Activated naive CD8-positive, alpha-beta T cell (primary cell): Measurements from ENCODE around the gene C2orf74.
"Not testable (repeated sequence)": the region's sequence is repeated elsewhere in the genome, so short reads cannot be mapped to it uniquely, and the experiment has no call there.

Source experiments
- H3K27ac Mint-ChIP-seq: one replicate; pipeline ENCODE4 v1.8.0; 2021; ENCODE audit warnings: mixed read lengths
- H3K27me3 Mint-ChIP-seq: one replicate; pipeline ENCODE4 v1.8.0; 2021; ENCODE audit warnings: mixed read lengths
- H3K36me3 Mint-ChIP-seq: one replicate; pipeline ENCODE4 v1.8.0; 2021; ENCODE audit warnings: mixed read lengths
- H3K4me1 Mint-ChIP-seq: one replicate; pipeline ENCODE4 v1.8.0; 2021; ENCODE audit warnings: low read depth, mixed read lengths
- H3K4me3 Mint-ChIP-seq: one replicate; pipeline ENCODE4 v1.8.0; 2021; ENCODE audit warnings: mild to moderate bottlenecking, mixed read lengths
- H3K9me3 Mint-ChIP-seq: one replicate; pipeline ENCODE4 v1.8.0; 2021; ENCODE audit warnings: low read depth, mixed read lengths

C2orf74 gene

DNA sequence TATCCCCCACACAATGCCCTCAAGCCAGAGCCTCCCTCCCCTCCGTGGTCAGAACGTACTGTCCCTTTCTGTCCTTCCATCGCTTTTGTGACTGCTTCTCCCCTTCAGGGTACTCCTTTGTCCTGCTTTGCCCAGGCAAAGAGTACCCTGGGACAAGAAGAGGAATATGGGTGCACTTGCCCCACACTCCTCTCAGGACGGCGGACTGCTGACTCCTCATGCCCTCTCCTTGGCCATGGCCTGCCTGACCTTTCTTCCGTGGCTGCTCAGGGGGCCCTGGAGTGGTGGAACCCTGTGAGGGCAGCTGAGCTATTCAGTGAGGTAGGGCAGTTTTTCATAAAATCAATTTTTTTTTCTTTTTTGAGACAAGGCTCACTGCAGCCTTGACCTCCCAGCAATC is 18.7 kb downstream of the C2orf74 start:
- H3K27me3 Mint-ChIP-seq, result no peaks in the 10 kb centered on the region
- no peaks in the 10 kb centered on the region for H3K9me3 Mint-ChIP-seq
- peaks cover 12% of the 10 kb centered on the region for H3K36me3 Mint-ChIP-seq
- H3K4me3 Mint-ChIP-seq, result peak overlapping the region; percentile 44
- peaks cover 69% of the 10 kb centered on the region for H3K4me1 Mint-ChIP-seq
- H3K27ac Mint-ChIP-seq, result peak overlapping the region; percentile 75

GRCh38 chr2:61181382-61182058 is 19.5 kb downstream of the C2orf74 start:
- H3K4me1 Mint-ChIP-seq, result peaks cover 64% of the 10 kb centered on the region
- H3K9me3 Mint-ChIP-seq, result no peaks in the 10 kb centered on the region
- H3K27ac Mint-ChIP-seq, result peak overlapping the region; percentile 75
- peaks cover 12% of the 10 kb centered on the region for H3K36me3 Mint-ChIP-seq
- H3K4me3 Mint-ChIP-seq, result peak overlapping the region; percentile 44
- no peaks in the 10 kb centered on the region for H3K27me3 Mint-ChIP-seq

DNA sequence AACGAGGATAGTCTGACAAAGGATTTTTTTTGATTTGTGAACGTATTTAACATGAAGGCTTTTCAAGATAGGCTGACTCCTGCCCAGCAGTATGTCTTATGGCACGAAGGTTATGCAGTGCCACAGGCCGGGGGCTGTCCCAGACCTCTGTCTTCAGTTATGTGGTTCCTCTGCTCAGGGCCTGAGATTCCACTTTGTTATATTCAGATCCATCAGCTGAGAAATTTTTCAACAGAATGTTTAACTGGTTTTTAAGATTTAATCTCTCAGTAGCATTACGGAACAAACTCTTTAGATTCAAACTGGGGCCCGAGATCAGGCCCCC is 20.0 kb downstream of the C2orf74 start:
- H3K4me3 Mint-ChIP-seq, result peak overlapping the region; percentile 44
- peaks cover 61% of the 10 kb centered on the region for H3K4me1 Mint-ChIP-seq
- H3K27ac Mint-ChIP-seq, result peak overlapping the region; percentile 84
- no peaks in the 10 kb centered on the region for H3K9me3 Mint-ChIP-seq
- H3K36me3 Mint-ChIP-seq, result peaks cover 12% of the 10 kb centered on the region
- H3K27me3 Mint-ChIP-seq, result no peaks in the 10 kb centered on the region

DNA sequence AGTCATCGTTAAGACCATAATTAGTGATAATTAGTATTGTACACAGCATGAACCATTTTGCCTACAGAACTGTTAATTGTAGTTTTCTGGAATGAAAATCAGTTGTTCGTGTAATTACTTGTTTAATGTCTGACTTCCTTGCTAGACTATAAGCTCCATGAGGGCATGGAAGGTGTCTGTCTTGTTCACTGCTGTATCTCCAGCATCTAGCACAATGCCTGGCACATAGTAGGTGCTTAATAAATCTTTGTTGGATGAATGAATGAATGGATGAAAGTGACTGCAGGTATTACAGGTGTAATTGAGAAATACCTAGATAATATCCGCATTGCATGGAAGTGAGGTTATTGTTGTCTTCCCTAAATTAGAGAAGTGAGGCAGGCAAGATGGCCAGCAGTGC is 21.8 kb downstream of the C2orf74 start:
- H3K36me3 Mint-ChIP-seq, result peaks cover 12% of the 10 kb centered on the region
- H3K9me3 Mint-ChIP-seq, result no peaks in the 10 kb centered on the region
- peak overlapping the region; percentile 77 for H3K27ac Mint-ChIP-seq
- H3K4me1 Mint-ChIP-seq, result peaks cover 53% of the 10 kb centered on the region
- H3K27me3 Mint-ChIP-seq, result no peaks in the 10 kb centered on the region
- H3K4me3 Mint-ChIP-seq, result no peak overlapping the region

DNA sequence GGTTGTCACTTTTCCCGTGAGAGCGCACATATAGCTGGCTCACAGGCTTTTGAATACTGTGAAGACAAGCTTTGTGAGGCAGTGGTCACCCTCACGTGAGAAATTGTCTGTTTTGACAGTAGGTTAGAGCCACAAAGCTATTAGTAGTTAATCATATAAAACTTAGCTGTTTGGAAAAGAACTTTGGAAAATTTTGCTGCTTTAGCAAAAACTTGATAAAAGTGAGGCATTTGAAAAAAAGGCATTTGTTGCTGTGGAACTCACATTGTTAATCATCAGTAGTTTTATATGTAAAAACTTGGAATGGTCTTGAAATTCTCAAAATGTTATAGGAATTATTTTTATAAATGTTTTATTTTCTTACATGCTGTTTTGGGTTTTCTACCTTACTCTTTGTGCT is 22.3 kb downstream of the C2orf74 start:
- Mint-ChIP-seq H3K27ac (peak overlapping the region; percentile 77), H3K27me3 (no peaks in the 10 kb centered on the region), H3K4me3 (no peak overlapping the region), H3K36me3 (peaks cover 12% of the 10 kb centered on the region), H3K4me1 (peaks cover 49% of the 10 kb centered on the region), H3K9me3 (no peaks in the 10 kb centered on the region)

DNA sequence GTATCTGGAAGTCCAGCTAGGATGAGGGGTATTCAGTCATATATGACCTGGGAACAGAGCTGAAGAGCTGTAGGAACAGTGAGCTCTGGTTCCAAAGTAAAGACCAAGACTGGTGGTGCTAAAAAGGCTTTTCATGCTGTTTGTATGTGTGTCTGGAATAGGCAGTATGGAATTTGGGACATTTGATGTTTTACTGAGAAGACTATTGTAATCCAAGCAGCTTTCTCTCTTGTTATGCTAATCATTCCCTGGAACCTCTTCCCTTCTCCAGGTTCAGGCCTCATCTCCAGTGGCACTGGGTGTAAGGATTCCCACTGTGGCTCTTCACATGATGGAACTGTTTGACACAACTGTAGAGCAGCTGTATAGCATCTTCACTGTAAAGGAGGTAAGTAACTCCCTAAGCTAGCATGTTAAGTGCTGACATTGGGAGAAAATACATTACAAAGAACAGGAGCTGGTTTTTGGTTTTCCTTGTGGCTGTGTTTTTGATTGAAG is 23.3 kb downstream of the C2orf74 start:
- Mint-ChIP-seq H3K27me3 (no peaks in the 10 kb centered on the region), H3K27ac (peak overlapping the region; percentile 59), H3K4me3 (no peak overlapping the region), H3K36me3 (peaks cover 12% of the 10 kb centered on the region), H3K4me1 (peaks cover 39% of the 10 kb centered on the region), H3K9me3 (no peaks in the 10 kb centered on the region)

DNA sequence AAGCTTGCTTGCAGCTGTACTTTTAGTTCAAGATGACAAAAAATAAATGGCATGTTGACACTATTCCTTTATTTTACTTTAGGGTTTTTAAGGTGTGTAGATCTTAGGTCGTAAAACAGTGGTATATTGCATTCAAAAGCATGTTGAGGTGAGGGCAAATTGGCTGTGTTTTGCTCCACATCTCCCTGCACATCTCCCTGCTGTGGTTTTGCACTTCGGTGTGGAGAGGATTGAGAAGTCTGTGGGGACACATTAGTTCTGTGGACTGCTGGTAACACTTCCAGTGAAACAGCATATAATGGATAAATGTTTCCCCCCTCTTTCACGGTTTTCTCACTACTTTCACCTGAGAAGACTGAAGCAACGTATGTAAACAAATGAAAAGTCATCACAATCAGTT is 25.1 kb downstream of the C2orf74 start:
- Mint-ChIP-seq H3K27ac (peak overlapping the region; percentile 61), H3K27me3 (no peaks in the 10 kb centered on the region), H3K9me3 (no peaks in the 10 kb centered on the region), H3K4me1 (peaks cover 26% of the 10 kb centered on the region), H3K36me3 (peaks cover 12% of the 10 kb centered on the region), H3K4me3 (no peak overlapping the region)

DNA sequence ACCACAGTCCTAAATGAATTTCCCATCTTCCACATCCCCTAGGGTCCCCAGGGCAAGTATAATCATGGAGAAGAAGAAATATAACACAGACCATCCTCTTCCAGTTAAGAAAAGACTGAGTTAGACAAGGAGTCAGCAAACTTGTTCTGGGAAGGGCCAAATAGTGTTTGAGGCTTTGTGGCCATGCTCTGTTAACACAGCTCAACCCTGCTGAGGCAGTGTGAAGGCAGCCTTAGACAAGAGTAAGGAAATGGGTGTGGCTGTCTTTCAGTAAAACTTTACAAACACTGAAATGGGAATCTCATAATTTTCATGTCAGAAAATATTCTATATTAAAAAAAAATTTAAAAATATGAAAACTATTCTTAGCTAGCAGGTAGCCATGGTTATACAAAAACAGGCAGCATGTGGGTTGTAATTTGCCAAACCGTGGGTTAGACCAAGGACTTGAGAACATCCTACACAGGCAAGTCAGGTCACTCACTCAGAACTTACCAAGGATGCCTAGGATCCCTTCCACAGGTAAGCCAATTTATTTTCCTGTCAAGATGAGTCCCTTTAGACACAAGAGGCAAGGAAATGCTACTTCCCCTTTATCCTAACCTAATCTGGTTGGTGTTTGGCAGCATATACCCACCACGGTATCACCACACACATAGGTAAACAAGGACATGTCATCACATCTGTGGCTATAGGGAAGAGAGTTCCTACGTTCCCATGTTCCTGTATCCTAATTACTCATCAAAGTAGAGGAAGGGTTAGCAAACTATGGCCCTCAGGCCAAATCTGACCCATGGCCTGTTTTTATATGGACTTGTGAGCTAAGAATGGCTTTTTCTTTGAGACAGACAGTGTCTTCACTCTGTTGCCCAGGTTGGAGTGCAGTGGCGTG is 31.9 kb downstream of the C2orf74 start:
- H3K9me3 Mint-ChIP-seq, result no peaks in the 10 kb centered on the region
- H3K27me3 Mint-ChIP-seq, result no peaks in the 10 kb centered on the region
- no peak overlapping the region for H3K4me3 Mint-ChIP-seq
- peak overlapping the region; percentile 24 for H3K27ac Mint-ChIP-seq
- H3K36me3 Mint-ChIP-seq, result no peaks in the 10 kb centered on the region
- H3K4me1 Mint-ChIP-seq, result peaks cover 18% of the 10 kb centered on the region

- H3K36me3 Mint-ChIP-seq, H3K27me3 Mint-ChIP-seq, H3K9me3 Mint-ChIP-seq, H3K27ac Mint-ChIP-seq, H3K4me3 Mint-ChIP-seq: not testable (repeated sequence)
- H3K4me1 Mint-ChIP-seq, result peaks cover 18% of the 10 kb centered on the region
These were observed 32.7 kb downstream of the C2orf74 start for GRCh38 chr2:61194646-61195045.

GRCh38 chr2:61196671-61197070 is 34.7 kb downstream of the C2orf74 start:
- no peaks in the 10 kb centered on the region for H3K9me3 Mint-ChIP-seq
- H3K27me3 Mint-ChIP-seq, result no peaks in the 10 kb centered on the region
- peaks cover 16% of the 10 kb centered on the region for H3K4me1 Mint-ChIP-seq
- H3K4me3 Mint-ChIP-seq, result no peak overlapping the region
- no peak overlapping the region for H3K27ac Mint-ChIP-seq
- H3K36me3 Mint-ChIP-seq, result peaks cover 3% of the 10 kb centered on the region

GRCh38 chr2:61205132-61205531 is 43.1 kb downstream of the C2orf74 start:
- H3K27me3 Mint-ChIP-seq, result no peaks in the 10 kb centered on the region
- H3K4me3 Mint-ChIP-seq, result no peak overlapping the region
- H3K4me1 Mint-ChIP-seq, result no peaks in the 10 kb centered on the region
- no peak overlapping the region for H3K27ac Mint-ChIP-seq
- no peaks in the 10 kb centered on the region for H3K9me3 Mint-ChIP-seq
- H3K36me3 Mint-ChIP-seq, result peaks cover 16% of the 10 kb centered on the region

DNA sequence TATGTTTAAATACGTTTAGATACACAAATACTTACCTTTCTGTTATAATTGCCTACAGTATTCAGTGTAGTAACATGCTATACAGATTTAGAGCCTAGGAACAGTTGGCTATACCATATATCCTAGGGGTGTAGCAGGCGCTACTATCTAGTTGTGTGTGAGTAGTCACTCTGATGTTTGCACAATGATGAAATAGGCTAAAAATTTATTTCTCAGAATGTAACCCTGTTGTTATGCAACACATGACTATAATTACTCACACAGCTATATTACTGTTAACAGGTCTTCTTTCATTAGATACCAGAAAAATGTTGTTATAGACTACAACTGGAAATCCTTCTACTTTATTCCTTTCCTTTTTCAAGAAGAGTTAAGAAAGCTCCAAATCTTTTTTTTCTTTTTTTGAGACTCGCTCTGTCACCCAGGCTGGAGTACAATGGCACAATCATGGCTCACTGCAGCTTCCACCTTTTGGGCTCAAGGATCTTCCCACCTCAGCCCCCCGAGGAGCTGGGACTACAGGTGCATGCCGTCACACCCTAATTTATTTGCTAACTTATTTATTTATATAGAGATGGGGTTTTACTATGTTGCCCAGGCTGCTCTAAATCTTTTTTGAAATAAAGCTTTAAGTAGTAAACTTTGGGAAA is 48.5 kb downstream of the C2orf74 start:
- H3K27ac Mint-ChIP-seq, result no peak overlapping the region
- peaks cover 8% of the 10 kb centered on the region for H3K36me3 Mint-ChIP-seq
- H3K4me3 Mint-ChIP-seq, result no peak overlapping the region
- no peaks in the 10 kb centered on the region for H3K4me1 Mint-ChIP-seq
- no peaks in the 10 kb centered on the region for H3K27me3 Mint-ChIP-seq
- no peaks in the 10 kb centered on the region for H3K9me3 Mint-ChIP-seq

DNA sequence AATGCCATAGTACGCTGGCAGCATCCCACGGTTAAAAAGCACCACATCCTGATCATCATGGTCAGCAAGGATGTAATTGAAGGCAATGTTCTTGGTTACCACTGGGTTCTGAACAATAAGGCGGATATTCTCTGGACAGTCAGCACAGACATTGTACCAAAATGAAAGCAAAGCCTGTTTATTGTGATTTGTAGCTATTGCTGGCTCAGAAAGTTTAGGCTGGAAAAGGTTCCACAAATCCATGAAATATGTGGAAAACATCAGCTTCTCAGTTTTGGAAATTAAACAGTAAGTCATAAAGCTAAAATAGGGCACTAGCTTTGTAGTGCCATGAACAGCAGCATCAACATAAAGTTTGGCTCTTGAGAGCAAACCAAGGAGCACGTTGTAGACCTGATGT is 52.2 kb downstream of the C2orf74 start:
- Mint-ChIP-seq H3K36me3 (peaks cover 7% of the 10 kb centered on the region), H3K27me3 (no peaks in the 10 kb centered on the region), H3K9me3 (no peaks in the 10 kb centered on the region), H3K4me1 (no peaks in the 10 kb centered on the region), H3K27ac (no peak overlapping the region), H3K4me3 (no peak overlapping the region)
